Heart left ventricle (tissue), 16 donors: ENCODE results near the gene ISM1. TPM values are rescaled to one million over a fixed set of nuclear protein-coding genes. Genes with fewer than 3 reads are reported as not detected.

Experiments used
- ATAC-seq, 4 donors: fragments of 200-7000 bp; cut with Tn5 transposase; one replicate each; pipeline ENCODE4 v1.9.1; 2020 to 2022; ENCODE audit warnings: moderate library complexity in 4 of 4, mild to moderate bottlenecking in 3 of 4, moderate number of reproducible peaks in 1 of 4
- DNase-seq, 5 donors: peaks; one replicate each; pipeline ENCODE4 v3.0.0-alpha.2; 2020
- H3K27ac ChIP-seq, 12 donors: fragments of 200-600 bp; sonication (generic) in 4 of 12; one replicate each; pipeline versions ENCODE4 v1.5.0 to v1.8.0; 2016 to 2022; ENCODE audit warnings: mild to moderate bottlenecking in 2 of 12
- H3K27me3 ChIP-seq, 9 donors: fragments of 200-600 bp; sonication (generic) in 2 of 9; one replicate each; pipeline versions ENCODE4 v1.5.1 to v1.8.0; 2016 to 2022; ENCODE audit warnings: mild to moderate bottlenecking in 3 of 9
- H3K36me3 ChIP-seq, 9 donors: fragments of 200-600 bp; sonication (generic) in 2 of 9; one replicate each; pipeline versions ENCODE4 v1.5.0 to v1.8.0; 2018 to 2022; ENCODE audit warnings: mild to moderate bottlenecking in 2 of 9
- H3K4me1 ChIP-seq, 12 donors: fragments of 200-600 bp; sonication (generic) in 4 of 12; one replicate each; pipeline versions ENCODE4 v1.5.0 to v1.8.0; 2016 to 2022; ENCODE audit warnings: mild to moderate bottlenecking in 3 of 12
- H3K4me3 ChIP-seq, 12 donors: fragments of 200-600 bp; sonication (generic) in 4 of 12; one replicate each; pipeline versions ENCODE4 v1.5.0 to v1.8.0; 2017 to 2022; ENCODE audit warnings: mild to moderate bottlenecking in 9 of 12, moderate library complexity in 4 of 12
- H3K9me3 ChIP-seq, 12 donors: fragments of 200-600 bp; sonication (generic) in 4 of 12; one replicate each; pipeline versions ENCODE4 v1.5.0 to v1.8.0; 2016 to 2022; ENCODE audit warnings: mild to moderate bottlenecking in 1 of 12
- CTCF ChIP-seq, 12 donors: fragments of 200-600 bp; sonication (generic) in 4 of 12; IDR thresholded peaks; one replicate each; pipeline versions ENCODE4 v1.5.0 to v1.8.0; 2018 to 2022; ENCODE audit warnings: antibody characterized with exemption in 12 of 12, mild to moderate bottlenecking in 5 of 12
- POLR2A ChIP-seq, 2 donors: fragments of 450-650 bp; IDR thresholded peaks; one replicate each; pipeline ENCODE4 v1.6.1; 2017; ENCODE audit warnings: antibody characterized with exemption in 2 of 2, mild to moderate bottlenecking in 2 of 2, moderate library complexity in 2 of 2
- WGBS, 4 donors: extraction: QIAGEN DNeasy Blood & Tissue Kit in 2 of 4; methylation state at CpG; one replicate each; pipeline versions ENCODE4 v1.1.5 to v1.1.7; 2013 to 2018; 5-methylcytosine and 5-hydroxymethylcytosine counted together
- intact Hi-C, 10 donors: fragments of 100-400 bp; cut with DNase I; formaldehyde crosslinking; loops; one replicate each; pipeline versions ENCODE4 v1.11.1 to v1.14.2; 2022
- polyA plus RNA-seq, 2 donors: library from polyadenylated mRNA; stranded (reverse); fragments of 200-250 nt; gene quantifications; one replicate each; pipeline ENCODE4 v1.2.3, GENCODE V29; 2013
- total RNA-seq, 9 donors: library from RNA; depleted of rRNA in 2 of 9; stranded (reverse); fragments of >200 nt in 2 of 9; fragmentation: NEBNext Ultra II Directional in 3 of 9; extraction: Animal tissue kit (Norgen Biotek cat#: 25700) in 3 of 9; gene quantifications; one replicate each; pipeline versions ENCODE4 v1.1.0 to v1.2.4, GENCODE V29; 2016 to 2023
- donor health status: ischemic (EF 13 %, LVEDD 7.1; RV severe dilation, severe dysfunction).
- donor health status: healthy with polysubstance abuse.
- donor health status: DM: no; HTN: yes; CAD: no.
- donor health status: DM: no; HTN: no; CAD: no.
- donor health status: ischemic (EF 25% LVEDD 6.9; RV normal size, moderate dysfunction).
- donor health status: ischemic (EF 25% LVEDD 5.7; RV mildly dilated, moderate dysfunction).
- donor health status: healthy.
- donor health status: DM: yes; HTN: yes; CAD: no.
- donor health status: ischemic (EF 35%, LVEDD 5.7; RV mildly dilated, moderate dysfunction).
- donor health status: nonischemic (EF 11% LVEDD 7.7; RV severe dilation, severe dysfunction).
- donor health status: DM: yes; HTN: yes; CAD: no.
- donor health status: PGD.
- donor health status: ischemic (EF 29% LVEDD 5.4; RV normal size, mild dysfunction).
- donor health status: nonischemic (EF 23%, LVEDD 6.1; RV moderate dilation, normal function).

ISM1 gene
- total and polyA plus RNA-seq, 11 donors, result 0.46 to 2.9 (median 1.4) TPM

- TF ChIP-seq POLR2A (IDR thresholded peaks at IDR 0.05), result no peak
- TF ChIP-seq CTCF (IDR thresholded peaks at IDR 0.05), result no peak
- H3K27me3 ChIP-seq, result peaks cover 0 to 4% (median 0%) of the 10 kb centered on the region in 9 donors
- DNase-seq (no peak), ATAC-seq (no peak)
- H3K4me3 ChIP-seq, result no peak overlapping the region
- WGBS, 4 donors, result 71 to 92% (median 85%) methylated on average over 4 of the region's 4 CpGs
- H3K36me3 ChIP-seq, result no peaks in the 10 kb centered on the region
- no peaks in the 10 kb centered on the region for H3K4me1 ChIP-seq
- no peaks in the 10 kb centered on the region for H3K9me3 ChIP-seq
- intact Hi-C loops, result no loop called here
- H3K27ac ChIP-seq, result no peak overlapping the region
These were observed 75.0 kb downstream of the ISM1 start for GRCh38 chr20:13296070-13296469.

- H3K36me3 ChIP-seq, result no peaks in the 10 kb centered on the region
- no peaks in the 10 kb centered on the region for H3K4me1 ChIP-seq
- intact Hi-C loops, result no loop called here
- H3K27ac ChIP-seq, result no peak overlapping the region
- no peak for DNase-seq
- no peak overlapping the region for H3K4me3 ChIP-seq
- 68 to 82% (median 74%) methylated on average over 5 of the region's 5 CpGs for WGBS, 4 donors
- TF ChIP-seq CTCF (IDR thresholded peaks at IDR 0.05) (no peak), POLR2A (IDR thresholded peaks at IDR 0.05) (no peak)
- peaks cover 0 to 4% (median 0%) of the 10 kb centered on the region in 9 donors for H3K27me3 ChIP-seq
- H3K9me3 ChIP-seq, result no peaks in the 10 kb centered on the region
- no peak for ATAC-seq
These were observed 76.2 kb downstream of the ISM1 start for GRCh38 chr20:13297147-13297899.

GRCh38 chr20:13298692-13299373, 77.8 kb downstream of the ISM1 start:
- ATAC-seq, result no peak
- 92 to 96% (median 93%) methylated on average over 28 to 29 of the region's 29 CpGs for WGBS, 4 donors
- H3K36me3 ChIP-seq, result no peaks in the 10 kb centered on the region
- TF ChIP-seq POLR2A (IDR thresholded peaks at IDR 0.05) (no peak), CTCF (IDR thresholded peaks at IDR 0.05) (no peak)
- peaks cover 0 to 5% (median 0%) of the 10 kb centered on the region in 12 donors for H3K9me3 ChIP-seq
- no peak overlapping the region for H3K4me3 ChIP-seq
- H3K27ac ChIP-seq, result no peak overlapping the region
- no peak for DNase-seq
- no peaks in the 10 kb centered on the region for H3K4me1 ChIP-seq
- intact Hi-C loops, result no loop called here
- peaks cover 0 to 4% (median 0%) of the 10 kb centered on the region in 9 donors for H3K27me3 ChIP-seq

GRCh38 chr20:13299401-13299800, 78.3 kb downstream of the ISM1 start:
- Histone ChIP-seq H3K36me3 (no peaks in the 10 kb centered on the region), H3K27me3 (peaks cover 0 to 4% (median 0%) of the 10 kb centered on the region in 9 donors), H3K4me3 (no peak overlapping the region), H3K9me3 (peaks cover 0 to 6% (median 0%) of the 10 kb centered on the region in 12 donors), H3K27ac (no peak overlapping the region), H3K4me1 (no peaks in the 10 kb centered on the region)
- ATAC-seq (no peak), DNase-seq (no peak)
- intact Hi-C loops, result no loop called here
- TF ChIP-seq POLR2A (IDR thresholded peaks at IDR 0.05) (no peak), CTCF (IDR thresholded peaks at IDR 0.05) (no peak)
- 93 to 94% (median 94%) methylated on average over 18 of the region's 18 CpGs for WGBS, 4 donors
